ENCODE results near the gene ARL8B.

The ARL8B gene

GRCh38 chr3:5186089-5186857, 64.2 kb downstream of the ARL8B start:
- in situ Hi-C loops (cut with HindIII; ENCODE audit: low sequenced_read_pairs) = no loop called here

GRCh38 chr3:5186858-5187155, 64.7 kb downstream of the ARL8B start:
- in situ Hi-C loops (cut with HindIII; ENCODE audit: low sequenced_read_pairs) = no loop called here

- in situ Hi-C loops (cut with HindIII; ENCODE audit: low sequenced_read_pairs) = no loop called here
Observed at GRCh38 chr3:5187156-5187919, 65.2 kb downstream of the ARL8B start, which contains the start of gene EDEM1. Gene EDEM1 (plus strand): TSS chr3:5187707. CDS start chr3:5187806, 99 bp downstream.

GRCh38 chr3:5187920-5188418, 65.9 kb downstream of the ARL8B start:
- in situ Hi-C loops (cut with HindIII; ENCODE audit: low sequenced_read_pairs) = no loop called here

- in situ Hi-C loops (cut with HindIII; ENCODE audit: low sequenced_read_pairs) = no loop called here
Observed at GRCh38 chr3:5188419-5189221, 66.5 kb downstream of the ARL8B start.

GRCh38 chr3:5190147-5190791, 68.2 kb downstream of the ARL8B start:
- in situ Hi-C loops (cut with HindIII; ENCODE audit: low sequenced_read_pairs) = no loop called here

- in situ Hi-C loops (cut with HindIII; ENCODE audit: low sequenced_read_pairs) = no loop called here
Observed at GRCh38 chr3:5191555-5192304, 69.6 kb downstream of the ARL8B start.

GRCh38 chr3:5192571-5193365, 70.7 kb downstream of the ARL8B start:
- in situ Hi-C loops (cut with HindIII; ENCODE audit: low sequenced_read_pairs) = no loop called here

- in situ Hi-C loops (cut with HindIII; ENCODE audit: low sequenced_read_pairs) = no loop called here
Observed at GRCh38 chr3:5194341-5194740, 72.2 kb downstream of the ARL8B start.

- in situ Hi-C loops (cut with HindIII; ENCODE audit: low sequenced_read_pairs) = no loop called here
Observed at GRCh38 chr3:5194801-5195509, 72.9 kb downstream of the ARL8B start.

- in situ Hi-C loops (cut with HindIII; ENCODE audit: low sequenced_read_pairs) = no loop called here
Observed at GRCh38 chr3:5195605-5196004, 73.5 kb downstream of the ARL8B start.

- in situ Hi-C loops (cut with HindIII; ENCODE audit: low sequenced_read_pairs) = no loop called here
Observed at GRCh38 chr3:5197022-5197421, 74.9 kb downstream of the ARL8B start.

GRCh38 chr3:5197470-5198312, 75.6 kb downstream of the ARL8B start:
- in situ Hi-C loops (cut with HindIII; ENCODE audit: low sequenced_read_pairs) = no loop called here

GRCh38 chr3:5198313-5198677, 76.2 kb downstream of the ARL8B start:
- in situ Hi-C loops (cut with HindIII; ENCODE audit: low sequenced_read_pairs) = no loop called here

GRCh38 chr3:5198986-5199731, 77.1 kb downstream of the ARL8B start:
- in situ Hi-C loops (cut with HindIII; ENCODE audit: low sequenced_read_pairs) = no loop called here

GRCh38 chr3:5201536-5201935, 79.4 kb downstream of the ARL8B start:
- in situ Hi-C loops (cut with HindIII; ENCODE audit: low sequenced_read_pairs) = no loop called here

GRCh38 chr3:5202222-5202621, 80.1 kb downstream of the ARL8B start:
- in situ Hi-C loops (cut with HindIII; ENCODE audit: low sequenced_read_pairs) = no loop called here
